Large intestine (tissue), 3 donors: ENCODE measurements around the gene NCCRP1. TPM values are rescaled to one million over a fixed set of nuclear protein-coding genes. Genes with fewer than 3 reads are reported as not detected.
A peak's percentile ranks its signal among the peaks of the same experiment; 100 is the strongest.

Experiments used
- DNase-seq, 2 donors: peaks; one replicate each; pipeline versions ENCODE4 v3.0.0 to v3.0.0-alpha.2; 2013
- H3K27ac ChIP-seq: one replicate; pipeline ENCODE4 v1.5.1; 2013; ENCODE audit warnings: low read length
- H3K27me3 ChIP-seq: 2 replicates; pipeline ENCODE4 v1.6.1; 2013; ENCODE audit warnings: low read length; ENCODE audit not compliant: control insufficient read depth, insufficient read depth
- H3K36me3 ChIP-seq: 2 replicates; pipeline ENCODE4 v1.6.1; 2013; ENCODE audit warnings: low read length; ENCODE audit not compliant: control insufficient read depth, insufficient read depth
- H3K4me1 ChIP-seq: one replicate; pipeline ENCODE4 v1.6.1; 2013; ENCODE audit warnings: low read length; ENCODE audit not compliant: control insufficient read depth, insufficient read depth
- H3K4me3 ChIP-seq: one replicate; pipeline ENCODE4 v1.5.1; 2013; ENCODE audit warnings: low read length
- H3K9me3 ChIP-seq: one replicate; pipeline ENCODE4 v1.6.1; 2013; ENCODE audit warnings: mild to moderate bottlenecking, low read depth, low read length, moderate library complexity; ENCODE audit not compliant: control insufficient read depth
- WGBS: methylation state at CpG from one replicate; pipeline ENCODE4 v1.1.5; 2013; ENCODE audit warnings: low lambda C conversion rate; ENCODE audit not compliant: insufficient coverage; 5-methylcytosine and 5-hydroxymethylcytosine counted together
- polyA plus RNA-seq: library from polyadenylated mRNA; unstranded; fragments of 120-200 nt; gene quantifications from one replicate; pipeline ENCODE4 v1.2.1, GENCODE V29; 2013

The NCCRP1 gene
- polyA plus RNA-seq, 1 donor, result 0.33 TPM

DNA sequence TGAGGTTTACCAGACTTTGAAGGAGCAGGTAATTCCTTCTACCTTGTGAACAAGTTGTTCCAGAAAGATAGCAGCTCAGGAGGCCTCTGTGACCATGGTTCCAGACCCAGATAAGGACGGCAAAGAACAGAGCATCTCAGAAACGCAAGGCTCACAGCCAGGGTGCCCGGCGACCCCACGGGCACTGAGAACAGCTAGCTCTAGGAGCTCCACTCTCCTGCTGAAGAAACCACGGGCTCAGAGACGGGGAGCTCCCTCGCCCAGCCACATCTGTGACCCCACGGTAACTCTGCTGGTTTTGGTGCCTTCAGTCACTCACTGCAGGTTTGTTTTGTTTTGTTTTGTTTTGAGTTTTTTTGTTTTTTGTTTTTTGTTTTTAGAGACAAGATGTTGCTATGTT lies 16.0 kb upstream of the NCCRP1 start:
- Histone ChIP-seq H3K27me3 (no peaks in the 10 kb centered on the region), H3K4me3 (no peak overlapping the region), H3K9me3 (no peaks in the 10 kb centered on the region), H3K27ac (no peak overlapping the region), H3K4me1 (no peaks in the 10 kb centered on the region), H3K36me3 (peaks cover 48% of the 10 kb centered on the region)
- WGBS, result no CpG with 5 or more reads among the region's 9 CpGs
- no peak for DNase-seq

DNA sequence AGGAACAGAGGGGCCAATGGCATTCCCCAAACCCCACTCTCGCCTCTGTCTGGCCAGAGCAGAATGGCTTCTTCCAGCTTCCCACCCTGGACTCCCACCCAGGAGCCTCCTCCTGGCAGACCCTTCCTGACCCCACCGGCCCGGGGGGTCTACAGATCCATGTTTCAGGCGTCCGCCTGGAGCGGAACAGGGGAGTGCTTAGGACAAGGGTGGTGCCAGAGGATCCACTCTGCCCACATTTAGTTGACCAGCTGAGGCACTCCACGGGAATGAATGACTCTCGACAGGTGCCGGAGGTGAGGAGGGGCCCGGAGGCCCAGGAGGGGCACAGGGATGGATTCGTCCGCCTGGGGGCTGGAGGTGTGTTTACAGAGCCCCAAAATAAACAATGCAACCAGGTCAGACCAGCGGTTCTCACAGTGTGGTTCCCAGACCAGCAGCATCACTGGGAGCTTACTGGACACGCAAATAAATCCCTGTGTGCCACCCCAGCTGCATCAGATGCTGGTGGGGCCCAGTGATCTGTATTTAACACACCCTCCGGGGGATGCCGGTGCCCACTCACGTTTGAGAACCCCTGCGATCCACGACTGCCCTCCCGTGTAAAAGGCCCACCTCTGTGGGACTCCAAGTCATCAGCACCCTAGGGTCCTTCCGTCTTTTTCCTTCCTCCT lies 15.1 kb upstream of the NCCRP1 start:
- no CpG with 5 or more reads among the region's 21 CpGs for WGBS
- H3K9me3 ChIP-seq, result no peaks in the 10 kb centered on the region
- H3K36me3 ChIP-seq, result peaks cover 39% of the 10 kb centered on the region
- H3K4me3 ChIP-seq, result no peak overlapping the region
- no peak overlapping the region for H3K27ac ChIP-seq
- no peaks in the 10 kb centered on the region for H3K27me3 ChIP-seq
- DNase-seq, result no peak
- H3K4me1 ChIP-seq, result no peaks in the 10 kb centered on the region

DNA sequence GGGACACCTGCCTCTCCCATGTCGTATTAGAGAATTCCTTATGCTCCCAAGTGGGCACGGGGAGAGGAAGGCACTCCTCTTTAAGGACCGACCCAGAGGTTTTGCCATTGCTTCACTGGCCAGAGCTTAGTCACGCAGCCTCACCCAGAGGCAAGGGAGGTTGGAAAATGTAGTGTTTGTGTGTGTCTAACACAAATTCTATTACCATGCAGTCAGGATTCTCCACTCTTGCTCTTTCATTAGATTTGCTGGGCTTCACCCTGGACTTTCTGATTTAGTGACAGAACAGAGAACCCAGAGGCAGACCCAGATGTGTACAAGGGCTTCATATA lies 14.6 kb upstream of the NCCRP1 start:
- WGBS, result 100% methylated on average over 1 of the region's 4 CpGs
- Histone ChIP-seq H3K4me3 (no peak overlapping the region), H3K9me3 (no peaks in the 10 kb centered on the region), H3K36me3 (peaks cover 36% of the 10 kb centered on the region), H3K27ac (no peak overlapping the region), H3K27me3 (no peaks in the 10 kb centered on the region), H3K4me1 (no peaks in the 10 kb centered on the region)
- no peak for DNase-seq

DNA sequence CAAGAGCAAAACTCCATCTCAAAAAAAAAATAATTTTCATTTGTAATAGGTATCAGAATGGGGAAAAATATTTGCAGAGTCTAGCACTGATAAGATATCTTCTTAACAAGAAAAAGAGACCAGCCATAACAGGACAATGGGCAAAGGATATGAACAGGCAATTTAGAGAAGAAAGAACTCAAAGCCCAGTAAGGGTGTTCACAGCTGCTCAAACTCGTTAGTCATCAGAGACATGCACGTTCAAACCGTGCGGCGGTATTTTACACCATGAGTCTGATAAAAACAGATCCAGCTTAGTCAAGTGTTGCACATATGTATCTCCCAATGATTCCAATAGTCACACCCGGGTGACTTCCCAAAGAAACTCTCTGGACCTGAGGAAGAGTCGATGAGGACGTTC lies 13.7 kb upstream of the NCCRP1 start:
- H3K36me3 ChIP-seq, result peaks cover 27% of the 10 kb centered on the region
- no peak overlapping the region for H3K4me3 ChIP-seq
- DNase-seq, result no peak
- no peak overlapping the region for H3K27ac ChIP-seq
- 100% methylated on average over 1 of the region's 8 CpGs for WGBS
- H3K4me1 ChIP-seq, result no peaks in the 10 kb centered on the region
- no peaks in the 10 kb centered on the region for H3K9me3 ChIP-seq
- peaks cover 3% of the 10 kb centered on the region for H3K27me3 ChIP-seq

DNA sequence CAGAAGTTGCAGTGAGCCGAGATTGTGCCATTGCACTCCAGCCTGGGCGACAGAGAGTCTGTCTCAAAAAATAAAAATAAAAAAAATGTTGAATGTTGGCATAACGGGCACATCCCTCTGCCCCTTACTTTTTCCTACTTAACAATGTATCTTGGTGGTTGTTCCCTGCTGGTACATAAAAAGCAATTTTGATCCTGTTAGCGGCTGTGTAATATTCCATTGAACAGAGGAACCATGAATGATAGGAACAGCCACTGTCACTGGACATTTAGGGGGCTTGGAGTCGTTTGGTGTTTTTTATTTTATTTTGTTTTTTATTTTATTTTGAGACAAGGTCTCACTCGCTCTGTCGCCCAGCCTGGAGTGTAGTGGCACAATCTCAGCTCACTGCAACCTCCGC lies 10.4 kb upstream of the NCCRP1 start:
- Histone ChIP-seq H3K4me3 (no peak overlapping the region), H3K27me3 (peaks cover 3% of the 10 kb centered on the region), H3K36me3 (peaks cover 3% of the 10 kb centered on the region), H3K4me1 (no peaks in the 10 kb centered on the region), H3K9me3 (no peaks in the 10 kb centered on the region), H3K27ac (no peak overlapping the region)
- 100% methylated on average over 4 of the region's 8 CpGs for WGBS
- DNase-seq, result no peak

DNA sequence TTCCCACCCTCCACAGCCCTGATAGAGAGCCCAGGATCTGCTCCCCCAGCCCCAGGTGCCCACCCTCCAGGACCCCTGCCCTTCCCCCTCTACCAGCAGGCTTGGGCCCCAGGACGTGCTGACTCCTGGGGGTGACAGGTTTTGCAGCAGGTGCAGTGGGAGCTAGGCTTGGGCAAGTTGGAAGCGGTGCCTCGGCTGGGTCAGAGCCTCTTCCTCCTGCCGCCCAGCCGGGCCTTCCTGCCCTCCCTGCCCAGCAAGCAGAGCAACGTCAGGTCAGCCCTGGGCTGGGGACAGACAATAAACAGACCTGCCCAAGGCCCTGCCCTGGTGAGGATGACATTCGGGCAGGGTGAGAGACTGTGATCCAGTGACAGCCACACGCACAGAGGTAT lies 9.2 kb upstream of the NCCRP1 start:
- H3K9me3 ChIP-seq, result no peaks in the 10 kb centered on the region
- no peak overlapping the region for H3K27ac ChIP-seq
- WGBS, result no CpG with 5 or more reads among the region's 8 CpGs
- no peaks in the 10 kb centered on the region for H3K36me3 ChIP-seq
- no peak overlapping the region for H3K4me3 ChIP-seq
- H3K27me3 ChIP-seq, result peaks cover 3% of the 10 kb centered on the region
- no peaks in the 10 kb centered on the region for H3K4me1 ChIP-seq
- DNase-seq, result no peak

DNA sequence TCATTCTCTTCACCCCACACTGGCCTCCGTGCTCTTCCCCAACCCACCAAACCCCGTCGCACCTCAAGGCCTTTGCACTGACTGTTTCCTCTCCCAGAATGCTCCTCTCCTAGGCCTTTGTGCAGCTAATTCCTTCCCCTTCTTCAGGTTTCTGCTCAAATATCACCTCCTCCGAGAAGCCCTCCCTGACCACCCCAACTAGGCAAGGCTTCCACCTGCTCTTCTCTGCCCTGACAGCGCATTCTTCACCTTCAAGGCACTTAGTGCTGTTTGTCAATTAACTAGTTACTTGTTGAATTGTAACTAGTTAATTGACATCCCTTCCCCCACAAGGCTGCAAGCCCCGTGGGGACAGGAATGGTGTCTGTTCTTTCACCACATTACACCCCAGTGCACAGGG lies 7.8 kb upstream of the NCCRP1 start:
- DNase-seq, result no peak
- no peaks in the 10 kb centered on the region for H3K9me3 ChIP-seq
- WGBS, result no CpG with 5 or more reads among the region's 6 CpGs
- H3K4me1 ChIP-seq, result peaks cover 5% of the 10 kb centered on the region
- H3K27ac ChIP-seq, result no peak overlapping the region
- no peak overlapping the region for H3K4me3 ChIP-seq
- H3K36me3 ChIP-seq, result no peaks in the 10 kb centered on the region
- peaks cover 3% of the 10 kb centered on the region for H3K27me3 ChIP-seq

DNA sequence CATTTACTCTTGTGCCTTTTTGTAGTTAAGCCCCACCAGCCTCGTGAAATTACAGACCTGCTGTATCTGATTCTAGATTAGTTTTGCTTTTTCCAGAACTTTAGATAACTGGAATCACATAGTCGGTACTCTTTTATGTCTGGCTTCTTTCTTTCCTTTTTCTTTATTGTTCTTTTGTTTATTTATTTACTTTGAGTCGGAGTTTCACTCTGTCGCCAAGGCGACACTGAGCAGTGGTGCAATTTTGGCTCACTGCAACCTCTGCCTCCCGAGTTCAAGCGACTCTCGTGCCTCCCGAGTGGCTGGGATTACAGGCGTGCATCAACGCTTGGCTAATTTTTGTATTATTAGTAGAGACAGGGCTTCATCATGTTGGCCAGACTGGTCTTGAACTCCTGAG lies 6.0 kb upstream of the NCCRP1 start:
- H3K27me3 ChIP-seq, result peaks cover 13% of the 10 kb centered on the region
- 25% methylated on average over 2 of the region's 11 CpGs for WGBS

DNA sequence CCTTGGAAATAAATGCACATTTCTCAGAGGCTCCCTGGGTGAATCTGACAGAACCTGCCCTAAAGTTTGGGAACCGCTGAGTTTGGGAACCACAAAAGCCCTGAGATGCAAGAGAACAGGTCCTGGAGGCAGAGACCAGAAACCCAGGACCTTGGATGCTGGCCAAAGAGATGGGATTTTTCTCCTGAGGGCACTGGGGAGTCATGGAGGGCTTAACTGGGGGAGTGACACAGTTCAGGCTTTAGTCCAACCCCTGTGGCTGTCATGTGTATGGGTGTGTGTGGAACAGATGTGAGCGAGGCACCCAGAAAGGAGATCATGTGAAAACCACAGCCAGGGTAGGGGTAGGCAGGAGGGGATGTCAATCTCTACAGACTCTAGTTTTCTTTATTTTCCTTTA lies 3.9 kb upstream of the NCCRP1 start:
- H3K36me3 ChIP-seq, result no peaks in the 10 kb centered on the region
- peaks cover 31% of the 10 kb centered on the region for H3K27me3 ChIP-seq
- peaks cover 19% of the 10 kb centered on the region for H3K4me1 ChIP-seq
- H3K27ac ChIP-seq, result no peak overlapping the region
- no peak overlapping the region for H3K4me3 ChIP-seq
- no CpG with 5 or more reads among the region's 2 CpGs for WGBS
- H3K9me3 ChIP-seq, result no peaks in the 10 kb centered on the region
- no peak for DNase-seq

More for the DNA sequence above, 6.0 kb upstream of the NCCRP1 start:
- Histone ChIP-seq H3K27ac (no peak overlapping the region), H3K4me1 (peaks cover 12% of the 10 kb centered on the region), H3K9me3 (no peaks in the 10 kb centered on the region), H3K36me3 (no peaks in the 10 kb centered on the region), H3K4me3 (no peak overlapping the region)
- DNase-seq, result no peak

DNA sequence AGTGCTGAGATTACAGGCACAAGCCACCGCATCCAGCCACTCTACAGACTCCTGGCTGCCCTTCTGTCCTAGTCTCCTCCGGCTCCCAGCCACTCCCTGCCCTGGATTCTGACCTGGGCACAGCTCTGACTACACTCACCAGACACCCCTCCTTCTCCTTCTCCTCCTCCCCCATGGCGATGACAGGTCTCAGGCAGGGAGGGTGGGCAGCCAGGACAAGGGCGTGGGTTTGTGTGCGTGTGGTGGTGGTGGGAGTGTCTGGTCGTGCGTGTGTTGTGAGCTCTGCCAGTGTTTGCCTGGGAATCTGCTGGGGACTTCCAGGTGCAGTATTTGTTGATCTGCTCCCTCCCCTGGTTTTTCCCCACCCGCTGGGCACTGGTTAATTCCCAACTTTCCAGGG lies 3.0 kb upstream of the NCCRP1 start:
- Histone ChIP-seq H3K4me3 (no peak overlapping the region), H3K9me3 (no peaks in the 10 kb centered on the region), H3K36me3 (no peaks in the 10 kb centered on the region), H3K27ac (no peak overlapping the region), H3K4me1 (peaks cover 19% of the 10 kb centered on the region), H3K27me3 (peaks cover 40% of the 10 kb centered on the region)
- DNase-seq, result peak; percentile 54 to 76
- no CpG with 5 or more reads among the region's 8 CpGs for WGBS

DNA sequence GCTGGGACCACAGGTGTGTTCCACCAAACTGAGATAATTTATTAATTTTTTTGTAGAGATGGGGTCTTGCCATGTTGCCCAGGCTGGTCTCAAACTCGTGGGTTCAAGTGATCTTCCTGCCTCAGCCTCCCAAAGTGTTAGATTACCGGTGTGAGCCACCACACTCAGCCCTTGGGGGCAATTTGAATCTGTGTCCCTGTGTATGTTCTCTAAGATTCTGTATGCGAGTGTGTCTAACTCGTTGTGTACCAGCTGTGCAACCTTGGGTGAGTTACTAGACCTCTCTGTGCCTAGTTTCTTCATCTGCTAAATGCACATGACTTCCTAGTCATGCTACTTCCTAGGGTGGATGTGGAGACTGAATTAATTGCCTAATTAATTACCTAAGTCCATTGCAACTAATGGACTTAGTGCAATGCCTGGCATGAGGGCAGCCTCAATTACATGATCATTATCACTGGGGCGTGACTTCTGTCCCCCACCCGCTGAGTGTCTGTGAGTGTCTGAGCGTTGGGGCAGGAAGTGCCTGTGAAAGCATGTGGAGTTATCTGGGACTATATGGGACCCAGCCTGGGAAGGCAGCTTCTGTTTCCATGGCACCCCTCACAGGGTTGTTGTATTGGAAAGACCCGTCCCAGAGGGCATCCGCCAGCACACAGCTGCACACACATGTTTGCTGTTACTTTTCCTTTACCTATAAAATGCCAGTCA lies 1.8 kb upstream of the NCCRP1 start:
- Histone ChIP-seq H3K4me3 (no peak overlapping the region), H3K27ac (no peak overlapping the region), H3K4me1 (peaks cover 19% of the 10 kb centered on the region), H3K27me3 (peaks cover 49% of the 10 kb centered on the region), H3K36me3 (no peaks in the 10 kb centered on the region), H3K9me3 (no peaks in the 10 kb centered on the region)
- WGBS, result no CpG with 5 or more reads among the region's 9 CpGs
- DNase-seq, result peak in 1 of 2 donors; percentile 62
